ENCODE measurements around the gene ABCG1. TPM values are rescaled to one million over a fixed set of nuclear protein-coding genes. Genes with fewer than 3 reads are reported as not detected.

The ABCG1 gene
- total and polyA plus RNA-seq, 2 donors (not counting 3 experiments of a cell fraction or from before 2014, with no cell fraction given), result 6.7 to 19.6 TPM

- H3K79me2 ChIP-seq (ENCODE audit: control insufficient read depth, insufficient read depth, low read length), result no peaks in the 10 kb centered on the region
- no peaks in the 10 kb centered on the region for H3K27me3 ChIP-seq (ENCODE audit: control insufficient read depth in 2 of 2, insufficient read depth in 2 of 2, low read length in 2 of 2)
- H3K4me1 ChIP-seq (ENCODE audit: control insufficient read depth, extremely low read depth, insufficient read depth, low read length), result no peaks in the 10 kb centered on the region
- intact Hi-C loops (cut with micrococcal nuclease) (no loop called here), dilution Hi-C loops (cut with MboI; ENCODE audit: extremely low pct_ligation_motif_present, low sequenced_read_pairs) (no loop called here)
- ChIA-PET CTCF (interaction anchor here (1.7 to 2.3 kb wide), 2 partner anchors 23 to 28 kb away, joined by 4 to 9 read pairs; no protein-coding TSS in a partner anchor), POLR2A (no interaction called here)
- no peaks in the 10 kb centered on the region for H3K36me3 ChIP-seq (ENCODE audit: control insufficient read depth in 2 of 2, extremely low read depth in 1 of 2, insufficient read depth in 2 of 2, low read length in 2 of 2)
- no peak for DNase-seq (ENCODE audit: low read depth, low spot score)
- no peaks in the 10 kb centered on the region for H4K20me1 ChIP-seq (replicated peaks; ENCODE audit: control insufficient read depth, extremely low read depth, insufficient read depth, low read length)
- TF ChIP-seq POLR2A (IDR thresholded peaks at IDR 0.05; ENCODE audit: low read depth, low read length) (no peak), MYC (IDR thresholded peaks at IDR 0.05; ENCODE audit: low read depth, low read length) (no peak), POLR2AphosphoS5 (IDR thresholded peaks at IDR 0.05; ENCODE audit: insufficient read depth, low read depth, low read length) (no peak), MAX (IDR thresholded peaks at IDR 0.05; ENCODE audit: insufficient read depth, insufficient read length) (no peak), CTCF (IDR thresholded peaks at IDR 0.05; ENCODE audit: extremely low read depth in 1 of 2, insufficient read depth in 1 of 2, low read depth in 1 of 2, low read length in 2 of 2) (no peak), JUN (IDR thresholded peaks at IDR 0.05; ENCODE audit: borderline replicate concordance, insufficient read depth, insufficient read length, low read depth) (no peak), EZH2 (IDR thresholded peaks at IDR 0.05; ENCODE audit: borderline replicate concordance, low read depth, low read length, severe bottlenecking) (no peak), GATA2 (IDR thresholded peaks at IDR 0.05; ENCODE audit: insufficient read depth, insufficient read length, low read depth, low read length) (no peak), FOS (IDR thresholded peaks at IDR 0.05; ENCODE audit: borderline replicate concordance, insufficient read depth, low read length) (no peak)
- H3K9me3 ChIP-seq (replicated peaks; ENCODE audit: control insufficient read depth, insufficient read depth, low read length), result no peaks in the 10 kb centered on the region
- H3K4me3 ChIP-seq (replicated peaks in 1 of 3; ENCODE audit: insufficient read depth in 1 of 3, low read depth in 1 of 3, low read length in 3 of 3), result no peak overlapping the region
- no peaks in the 10 kb centered on the region for H3K9me1 ChIP-seq (replicated peaks; ENCODE audit: control insufficient read depth, extremely low read depth, insufficient read depth, low read length)
- no peak for FAIRE-seq
- no peak overlapping the region for H3K27ac ChIP-seq (ENCODE audit: insufficient read depth, low read depth, low read length)
- no peak overlapping the region for H3K4me2 ChIP-seq (ENCODE audit: insufficient read depth, low read length)
- H3K9ac ChIP-seq (replicated peaks; ENCODE audit: extremely low read depth, insufficient read depth, low read length), result no peak overlapping the region
- BruUV-seq (replicated peaks), result no TSS peak
- H2AFZ ChIP-seq (ENCODE audit: low read depth, low read length), result no peak overlapping the region
Measured at GRCh38 chr21:42286416-42286815, 67.5 kb downstream of the ABCG1 start.

Data from endothelial cell of umbilical vein (primary cell).